ENCODE data around the gene ZNF391.
"Not testable (repeated sequence)": the region's sequence is repeated elsewhere in the genome, so short reads cannot be mapped to it uniquely, and the experiment has no call there.

Gene ZNF391

GRCh38 chr6:27388293-27389197 lies at the start of gene ZNF391:
TSS of gene ZNF391 (plus strand) at chr6:27388759. CDS start at chr6:27400371, 11,612 bp downstream.
- DNase-seq = peak; percentile 87

- DNase-seq = no peak
Observed at GRCh38 chr6:27352850-27353249, 35.7 kb upstream of the ZNF391 start.

DNA sequence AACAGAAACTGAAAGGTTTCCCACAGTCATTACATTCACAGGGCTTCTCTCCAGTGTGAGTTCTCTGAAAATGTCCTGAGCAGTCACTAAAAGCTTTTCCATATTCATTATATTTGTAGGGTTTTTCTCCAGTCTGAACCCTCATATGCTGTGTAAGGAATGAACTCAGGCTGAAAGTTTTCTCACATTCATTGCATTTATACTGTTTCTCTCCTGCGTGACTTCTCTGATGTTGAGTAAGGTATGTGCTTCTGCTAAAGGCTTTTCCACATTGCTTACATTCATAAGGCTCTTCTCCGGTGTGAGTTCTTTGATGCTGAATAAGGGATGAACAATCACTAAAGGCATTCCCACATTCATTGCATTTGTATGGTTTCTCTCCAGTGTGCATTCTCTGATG lies 29.8 kb upstream of the ZNF391 start:
- DNase-seq = no peak

DNA sequence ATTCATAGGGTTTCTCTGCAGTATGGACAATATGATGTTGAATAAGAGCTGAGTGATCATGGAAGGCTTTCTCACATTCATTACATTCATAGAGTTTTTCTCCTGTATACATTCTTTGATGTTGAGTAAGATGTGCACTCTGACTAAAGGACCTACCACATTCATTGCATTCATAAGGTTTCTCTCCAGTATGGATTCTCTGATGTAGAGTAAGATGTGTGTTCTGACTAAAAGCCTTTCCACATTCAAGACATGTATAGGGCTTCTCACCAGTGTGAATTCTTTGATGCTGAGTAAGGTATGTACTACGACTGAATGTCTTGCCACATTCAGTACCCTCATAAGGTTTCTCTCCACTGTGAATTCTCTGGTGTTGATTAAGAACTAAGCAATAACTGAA lies 29.3 kb upstream of the ZNF391 start:
- DNase-seq = no peak

- DNase-seq = no peak
Observed at GRCh38 chr6:27368202-27368601, 20.4 kb upstream of the ZNF391 start.

DNA sequence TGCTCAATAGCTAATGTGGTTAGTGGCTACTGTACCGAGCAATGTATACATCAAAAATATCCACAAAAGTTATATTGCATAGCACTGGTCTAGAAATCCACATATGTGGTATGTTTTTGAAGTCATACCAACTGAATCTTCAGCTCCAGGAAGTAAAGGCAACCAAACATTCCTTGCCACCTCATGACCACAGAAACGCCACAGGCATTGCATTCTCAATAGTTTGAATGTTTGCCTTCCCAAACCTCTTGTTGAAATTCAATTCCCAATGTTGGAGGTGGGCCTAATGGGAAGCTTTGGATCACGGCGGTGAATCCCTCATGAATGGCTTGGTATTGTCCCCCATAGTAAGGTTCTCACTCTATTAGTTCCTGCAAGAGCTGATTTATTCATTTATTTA lies 18.2 kb upstream of the ZNF391 start:
- DNase-seq = no peak

DNA sequence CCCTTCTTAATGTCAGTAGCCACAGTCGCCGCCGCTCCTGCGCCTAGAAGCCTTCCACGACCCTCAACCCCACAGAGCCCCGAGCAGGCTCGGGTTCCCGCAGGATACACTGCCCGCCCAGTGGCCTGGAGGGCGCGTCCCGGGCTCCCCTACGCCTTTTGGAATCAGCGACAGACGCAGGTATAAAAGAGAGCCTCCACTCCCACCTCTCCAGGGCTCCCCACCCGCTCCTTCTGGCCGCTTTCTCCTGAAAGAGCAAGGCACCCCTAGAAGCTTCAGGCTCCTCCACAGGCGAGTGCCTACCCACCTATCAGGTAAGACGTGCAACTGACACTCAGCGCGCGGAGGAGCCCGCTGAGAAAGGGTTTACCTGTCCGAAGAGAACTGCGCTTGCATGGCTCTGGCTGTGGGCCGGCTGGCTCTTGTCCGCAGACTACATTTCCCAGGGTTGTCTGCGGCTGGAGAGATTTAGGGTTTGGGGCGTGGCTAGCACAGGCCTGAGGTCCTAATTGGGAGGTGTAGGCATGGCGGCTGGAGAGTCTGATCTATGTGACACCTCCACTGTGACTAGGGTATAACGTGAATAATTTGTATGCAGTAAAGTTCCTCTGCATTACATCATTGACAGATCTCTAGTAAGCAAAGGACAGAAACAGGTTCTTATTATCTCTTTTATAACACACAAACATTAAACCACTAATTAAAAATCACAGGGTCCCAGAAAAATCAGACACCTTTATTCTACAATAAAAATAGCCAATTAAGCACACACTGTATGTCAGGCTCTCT lies 13.5 kb upstream of the ZNF391 start:
- DNase-seq = peak; percentile 81

DNA sequence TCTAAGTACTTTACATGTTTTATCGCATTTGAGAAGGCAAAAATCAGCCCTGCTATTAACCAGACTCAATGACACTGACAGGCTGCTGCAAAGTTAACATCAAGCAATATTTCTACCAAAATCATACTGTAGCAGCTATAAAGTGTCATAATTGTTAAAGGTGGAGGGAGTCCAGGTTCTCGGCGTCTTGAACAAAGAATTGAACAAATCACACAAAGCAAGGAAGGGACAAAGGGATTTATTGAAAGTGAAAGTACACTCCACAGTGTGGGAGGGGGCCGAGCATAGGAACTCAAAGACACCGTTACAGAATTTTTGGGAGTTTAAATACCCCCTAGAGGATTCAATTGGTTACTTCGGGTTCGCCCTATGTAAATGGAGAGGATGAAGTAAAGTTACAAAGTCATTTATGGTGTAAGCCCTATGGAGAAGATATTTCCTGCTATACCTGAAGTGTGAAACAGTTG lies 12.9 kb upstream of the ZNF391 start:
- DNase-seq = no peak

DNA sequence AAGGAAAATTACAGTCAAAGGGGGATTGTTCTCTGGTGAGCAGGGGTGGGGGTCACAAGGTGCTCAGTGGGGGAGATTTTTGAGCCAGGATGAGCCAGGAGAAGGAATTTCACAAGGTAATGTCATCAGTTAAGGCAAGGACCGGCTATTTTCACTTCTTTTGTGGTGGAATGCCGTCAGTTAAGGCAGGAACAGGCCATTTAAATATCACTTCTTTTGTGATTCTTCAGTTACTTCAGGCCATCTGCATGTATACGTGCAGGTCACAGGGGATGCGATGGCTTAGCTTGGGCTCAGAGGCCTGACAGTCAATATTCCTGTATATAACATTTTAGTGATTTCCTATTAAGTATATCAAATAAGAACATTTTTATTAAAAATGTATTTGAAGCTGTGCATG lies 10.2 kb upstream of the ZNF391 start:
- not testable (repeated sequence) for DNase-seq

GRCh38 chr6:27381001-27381400 lies 7.6 kb upstream of the ZNF391 start:
- DNase-seq = not testable (repeated sequence)

GRCh38 chr6:27383011-27383410 lies 5.5 kb upstream of the ZNF391 start:
- no peak for DNase-seq

GRCh38 chr6:27383481-27383880 lies 5.1 kb upstream of the ZNF391 start:
- DNase-seq = no peak

DNA sequence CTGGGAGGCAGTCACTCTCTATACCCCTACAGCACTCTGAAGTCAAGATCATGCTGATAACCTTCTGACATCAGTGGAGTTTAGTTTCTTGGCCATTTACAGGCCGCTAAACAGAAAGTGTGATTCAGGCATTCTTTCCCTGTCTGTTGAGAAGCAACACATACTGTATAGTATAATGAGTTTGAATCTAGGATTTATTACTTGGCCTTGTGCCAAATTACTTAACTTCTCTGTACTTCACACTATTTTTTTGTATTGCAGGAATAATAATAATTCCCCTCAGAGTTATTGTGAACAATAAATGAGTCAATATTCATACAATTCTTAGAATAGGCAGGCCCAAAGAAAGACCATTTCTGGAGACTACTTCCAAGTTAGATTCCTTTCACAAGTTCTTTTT lies 4.1 kb downstream of the ZNF391 start:
- no peak for DNase-seq

GRCh38 chr6:27394073-27394472 lies 5.5 kb downstream of the ZNF391 start:
- DNase-seq = no peak

DNA sequence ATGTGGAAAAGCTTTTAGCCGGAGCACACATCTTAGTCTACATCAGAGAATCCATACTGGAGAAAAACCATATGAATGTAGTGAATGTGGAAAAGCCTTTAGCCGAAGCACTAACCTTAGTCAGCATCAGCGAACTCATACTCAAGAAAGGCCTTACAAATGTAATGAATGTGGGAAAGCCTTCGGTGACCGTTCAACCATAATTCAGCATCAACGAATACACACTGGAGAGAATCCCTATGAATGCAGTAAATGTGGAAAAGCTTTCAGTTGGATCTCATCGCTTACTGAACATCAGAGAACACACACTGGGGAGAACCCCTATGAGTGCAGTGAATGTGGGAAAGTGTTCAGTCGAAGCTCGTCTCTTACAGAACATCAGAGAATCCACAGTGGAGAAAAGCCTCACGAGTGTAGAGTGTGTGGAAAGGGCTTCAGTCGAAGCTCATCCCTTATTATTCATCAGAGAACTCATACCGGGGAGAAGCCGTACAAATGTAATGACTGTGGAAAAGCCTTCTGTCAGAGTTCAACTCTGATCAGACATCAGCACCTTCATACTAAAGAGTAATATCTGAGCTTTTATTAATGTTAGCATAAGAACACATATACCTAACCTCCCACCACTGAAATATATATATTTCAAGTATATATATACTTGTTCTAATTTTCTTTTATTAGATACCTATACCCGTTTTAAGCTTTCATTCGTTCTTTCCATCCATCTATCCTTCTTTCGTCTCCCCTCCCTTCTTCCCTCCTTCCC lies 12.5 kb downstream of the ZNF391 start:
- no peak for DNase-seq

- no peak for DNase-seq
Observed at GRCh38 chr6:27406085-27406484, 17.5 kb downstream of the ZNF391 start.

DNA sequence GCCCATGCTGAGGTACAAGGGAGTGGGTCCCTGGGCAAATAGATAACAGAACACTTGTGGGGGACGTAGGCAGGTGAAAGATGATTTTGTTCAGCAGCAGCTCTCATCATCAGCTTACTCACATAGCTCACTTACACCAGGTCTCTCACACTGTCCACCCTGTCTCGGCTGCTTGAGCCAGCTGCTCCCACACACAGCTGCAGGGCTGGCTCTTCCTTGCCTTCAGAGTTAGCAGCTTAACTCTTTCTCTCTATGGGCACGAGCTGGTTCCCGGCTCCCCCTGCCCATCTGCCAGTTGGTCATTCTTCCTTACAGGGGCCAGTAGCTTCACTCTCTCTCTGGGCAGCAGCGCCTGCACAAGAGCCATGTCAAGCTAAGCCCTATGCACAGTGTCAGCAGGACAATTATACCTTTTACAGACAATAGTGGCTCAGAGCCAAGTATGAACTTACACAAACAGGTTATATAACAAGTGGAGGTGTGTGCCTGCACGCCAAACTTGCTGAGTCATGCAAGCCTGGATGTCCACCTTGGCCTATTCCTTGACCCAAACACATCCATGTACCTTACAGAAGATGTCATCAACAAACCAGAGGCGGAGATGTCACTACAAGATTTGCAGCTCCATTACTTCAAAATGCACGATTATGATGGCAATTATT lies 18.7 kb downstream of the ZNF391 start:
- DNase-seq = no peak

DNA sequence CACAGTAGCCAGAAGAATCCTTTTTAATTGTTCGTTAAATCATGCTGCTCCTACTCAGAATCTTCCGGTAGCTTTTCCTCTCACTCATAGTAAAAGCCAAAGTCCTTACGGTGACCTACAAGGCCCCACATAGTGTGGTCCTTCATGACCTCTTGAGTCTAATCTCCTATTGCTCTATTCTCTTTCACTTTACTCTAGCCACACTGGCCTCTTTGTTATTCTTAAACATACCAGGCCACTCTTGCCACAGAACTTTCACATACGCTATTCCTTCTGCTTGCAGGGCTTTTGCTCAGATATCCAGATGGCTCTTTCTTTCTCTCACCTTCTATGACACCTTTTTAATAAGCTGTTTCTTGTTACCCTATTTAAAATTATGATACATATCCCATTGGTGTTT lies 25.7 kb downstream of the ZNF391 start:
- no peak for DNase-seq

DNA sequence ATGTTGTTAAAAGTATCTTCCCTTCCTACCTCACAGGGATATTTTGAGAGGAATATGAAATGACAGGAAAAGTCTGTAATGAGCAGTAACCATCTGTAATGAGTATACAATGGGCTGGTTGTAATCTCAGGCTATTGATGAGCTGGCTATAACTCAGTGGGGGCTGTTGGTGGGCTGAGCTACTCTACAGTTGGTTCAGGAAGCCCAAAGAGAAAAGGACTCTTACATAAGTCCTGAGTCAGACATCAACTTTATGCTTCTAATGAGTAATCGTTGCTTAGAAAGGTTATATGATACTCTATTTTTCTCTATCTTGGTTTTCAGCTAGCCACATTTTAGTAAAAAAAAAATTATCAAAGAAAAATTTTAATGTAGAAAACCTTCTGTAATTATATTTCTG lies 26.4 kb downstream of the ZNF391 start:
- DNase-seq = no peak

DNA sequence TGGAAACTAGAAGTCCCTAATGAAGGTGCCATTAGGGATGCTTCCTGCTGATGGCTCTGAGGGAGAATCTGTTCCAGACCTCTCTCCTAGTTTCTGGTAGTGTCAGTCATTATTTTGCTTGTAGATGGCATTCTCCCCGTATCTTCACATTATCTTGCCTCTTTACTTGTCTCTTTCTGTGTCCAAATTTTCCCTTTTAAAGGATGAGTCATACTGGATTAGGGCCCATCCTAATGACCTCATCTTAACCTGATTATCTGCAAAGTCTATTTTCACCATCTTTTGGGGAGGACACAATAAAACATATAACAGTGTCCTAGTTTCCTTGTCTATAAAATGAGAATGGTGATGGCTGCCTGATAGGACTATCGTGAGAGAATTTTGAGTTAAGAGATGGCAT lies 27.3 kb downstream of the ZNF391 start:
- DNase-seq = no peak

- no peak for DNase-seq
Observed at GRCh38 chr6:27419363-27419762, 30.8 kb downstream of the ZNF391 start.

GRCh38 chr6:27422651-27423332 lies 34.2 kb downstream of the ZNF391 start:
- DNase-seq = no peak
